Ascending aorta (tissue), 2 donors: ENCODE data around the gene MYO1D. TPM values are rescaled to one million over a fixed set of nuclear protein-coding genes. Genes with fewer than 3 reads are reported as not detected.
A peak's percentile ranks its signal among the peaks of the same experiment; 100 is the strongest.

Source experiments
- DNase-seq, 2 donors: peaks; one replicate each; pipeline ENCODE4 v3.0.0-alpha.2; 2019; ENCODE audit warnings: low spot score in 2 of 2
- H3K27ac ChIP-seq, 2 donors: fragments of 200-600 bp; sonication (generic); one replicate each; pipeline ENCODE4 v1.5.1; 2016 to 2017; ENCODE audit warnings: mild to moderate bottlenecking in 1 of 2
- H3K27me3 ChIP-seq: fragments of 200-600 bp; sonication (generic); one replicate; pipeline ENCODE4 v1.5.1; 2017
- H3K36me3 ChIP-seq, 2 donors: fragments of 200-600 bp; sonication (generic); one replicate each; pipeline ENCODE4 v1.5.1; 2016
- H3K4me1 ChIP-seq, 2 donors: fragments of 200-600 bp; sonication (generic); one replicate each; pipeline ENCODE4 v1.5.1; 2016 to 2017; ENCODE audit warnings: mild to moderate bottlenecking in 1 of 2
- H3K4me3 ChIP-seq, 2 donors: fragments of 200-600 bp; sonication (generic); one replicate each; pipeline ENCODE4 v1.5.1; 2016 to 2017; ENCODE audit warnings: mild to moderate bottlenecking in 1 of 2
- H3K9me3 ChIP-seq, 2 donors: fragments of 200-600 bp; sonication (generic); one replicate each; pipeline ENCODE4 v1.5.1; 2016
- CTCF ChIP-seq, 3 experiments: fragments of 200-600 bp in 2 of 3; fragments of 450-650 bp in 1 of 3; sonication (generic) in 2 of 3; IDR thresholded peaks; one replicate each; pipeline ENCODE4 v1.5.1; 2016 to 2019; ENCODE audit warnings: antibody characterized with exemption in 3 of 3, mild to moderate bottlenecking in 1 of 3, moderate library complexity in 1 of 3
- intact Hi-C: fragments of 100-400 bp; cut with DNase I; formaldehyde crosslinking; loops from one replicate; pipeline ENCODE4 v1.15.1; 2023
- total RNA-seq: library from RNA; depleted of rRNA; stranded (reverse); fragments of >200 nt; gene quantifications from one replicate; pipeline ENCODE4 v1.1.0, GENCODE V29; 2016

Gene MYO1D
- total RNA-seq, 1 donor from 2014 or later = 105 TPM

GRCh38 chr17:32815460-32815859, 61.5 kb downstream of the MYO1D start:
- TF ChIP-seq CTCF (IDR thresholded peaks at IDR 0.05) = no peak
- Histone ChIP-seq H3K9me3 (no peaks in the 10 kb centered on the region), H3K27ac (peak overlapping the region; percentile 47 to 62), H3K27me3 (no peaks in the 10 kb centered on the region), H3K4me3 (no peak overlapping the region), H3K36me3 (no peaks in the 10 kb centered on the region), H3K4me1 (peaks cover 2 to 41% of the 10 kb centered on the region in 2 donors)
- DNase-seq = no peak
- intact Hi-C loops = no loop called here

GRCh38 chr17:32814836-32815235, 62.1 kb downstream of the MYO1D start:
- Histone ChIP-seq H3K27ac (peak overlapping the region; percentile 5 to 62), H3K36me3 (no peaks in the 10 kb centered on the region), H3K4me3 (no peak overlapping the region), H3K9me3 (no peaks in the 10 kb centered on the region), H3K27me3 (no peaks in the 10 kb centered on the region), H3K4me1 (peaks cover 2 to 35% of the 10 kb centered on the region in 2 donors)
- DNase-seq = no peak
- no peak for TF ChIP-seq CTCF (IDR thresholded peaks at IDR 0.05)
- intact Hi-C loops = no loop called here

- Histone ChIP-seq H3K27ac (no peak overlapping the region), H3K27me3 (no peaks in the 10 kb centered on the region), H3K36me3 (no peaks in the 10 kb centered on the region), H3K4me1 (peaks cover 2 to 29% of the 10 kb centered on the region in 2 donors), H3K9me3 (no peaks in the 10 kb centered on the region), H3K4me3 (no peak overlapping the region)
- intact Hi-C loops = no loop called here
- TF ChIP-seq CTCF (IDR thresholded peaks at IDR 0.05) = no peak
- no peak for DNase-seq
Measured at GRCh38 chr17:32813021-32813420, 63.9 kb downstream of the MYO1D start.

GRCh38 chr17:32810690-32811089, 66.2 kb downstream of the MYO1D start:
- H3K4me3 ChIP-seq = no peak overlapping the region
- no peaks in the 10 kb centered on the region for H3K36me3 ChIP-seq
- intact Hi-C loops = no loop called here
- peak overlapping the region in 1 of 2 donors; percentile 15 for H3K27ac ChIP-seq
- peaks cover 7 to 30% of the 10 kb centered on the region in 2 donors for H3K4me1 ChIP-seq
- H3K9me3 ChIP-seq = no peaks in the 10 kb centered on the region
- H3K27me3 ChIP-seq = no peaks in the 10 kb centered on the region
- DNase-seq = no peak
- no peak for TF ChIP-seq CTCF (IDR thresholded peaks at IDR 0.05)

GRCh38 chr17:32807577-32807976, 69.3 kb downstream of the MYO1D start:
- intact Hi-C loops = loop anchor here (2.0 kb wide), 1 partner anchor 13 kb away; no protein-coding TSS in a partner anchor
- Histone ChIP-seq H3K27ac (peak overlapping the region in 1 of 2 donors; percentile 16), H3K4me1 (peaks cover 8 to 34% of the 10 kb centered on the region in 2 donors), H3K9me3 (no peaks in the 10 kb centered on the region), H3K36me3 (no peaks in the 10 kb centered on the region), H3K27me3 (no peaks in the 10 kb centered on the region), H3K4me3 (no peak overlapping the region)
- TF ChIP-seq CTCF (IDR thresholded peaks at IDR 0.05) = no peak
- no peak for DNase-seq

GRCh38 chr17:32806646-32807045, 70.3 kb downstream of the MYO1D start:
- intact Hi-C loops = loop anchor here (2.0 kb wide), 1 partner anchor 14 kb away; no protein-coding TSS in a partner anchor
- no peaks in the 10 kb centered on the region for H3K9me3 ChIP-seq
- no peaks in the 10 kb centered on the region for H3K36me3 ChIP-seq
- peak overlapping the region in 1 of 2 donors; percentile 26 for H3K27ac ChIP-seq
- no peak for DNase-seq
- no peaks in the 10 kb centered on the region for H3K27me3 ChIP-seq
- H3K4me1 ChIP-seq = peaks cover 5 to 39% of the 10 kb centered on the region in 2 donors
- no peak for TF ChIP-seq CTCF (IDR thresholded peaks at IDR 0.05)
- H3K4me3 ChIP-seq = no peak overlapping the region
